Left hindlimb (tissue), 1 donor: ENCODE data around the gene CSRP3.

ENCODE experiments used
- DNase-seq: peaks from one replicate; pipeline ENCODE4 v3.0.0-alpha.2; 2018

CSRP3 gene

DNA sequence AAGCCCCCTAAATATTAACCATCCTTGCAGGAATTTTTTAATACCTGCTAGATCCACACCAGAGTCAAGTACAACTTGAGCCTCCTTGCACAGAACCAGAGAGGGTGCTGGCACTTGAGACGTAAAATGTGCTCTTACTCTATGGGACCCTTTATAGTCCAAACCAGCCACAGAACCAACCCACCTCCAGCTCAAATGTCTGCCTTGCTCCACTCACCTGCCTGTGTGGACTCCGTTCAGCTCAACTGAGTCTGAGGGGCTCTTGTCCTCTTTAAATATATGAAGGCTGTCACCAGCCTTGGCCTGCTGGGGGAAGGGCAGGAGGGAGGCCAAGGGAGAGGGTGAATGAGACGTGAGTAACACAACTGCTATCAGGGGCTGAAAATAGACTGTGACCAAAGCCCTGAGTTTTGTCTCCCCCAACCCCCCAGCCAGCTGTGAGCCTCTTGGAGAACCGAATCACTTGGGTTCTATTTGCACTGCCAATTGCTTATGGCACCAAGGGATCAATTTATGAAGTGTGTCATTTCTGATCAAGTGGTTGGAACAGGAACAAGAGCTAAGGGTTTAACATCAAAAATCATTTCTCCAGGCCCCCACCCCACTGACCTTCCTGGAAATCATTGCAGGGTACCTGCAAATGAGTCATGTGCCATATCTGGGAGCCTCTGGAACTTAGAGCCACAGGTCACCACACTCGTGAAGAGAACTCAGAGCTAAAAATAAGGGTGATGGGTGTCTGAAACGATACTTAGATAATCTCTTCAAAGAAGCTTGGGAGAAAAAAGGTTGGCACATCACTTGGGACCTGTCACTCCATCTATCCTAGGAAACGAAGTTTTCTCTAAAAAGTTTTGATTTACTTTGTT, at the start of gene CSRP3:
TSS of gene CSRP3 (minus strand) at position 247 of the 869 bp plus-strand sequence. CDS start 9,535 bp downstream, outside the sequence.
- DNase-seq = no peak

DNA sequence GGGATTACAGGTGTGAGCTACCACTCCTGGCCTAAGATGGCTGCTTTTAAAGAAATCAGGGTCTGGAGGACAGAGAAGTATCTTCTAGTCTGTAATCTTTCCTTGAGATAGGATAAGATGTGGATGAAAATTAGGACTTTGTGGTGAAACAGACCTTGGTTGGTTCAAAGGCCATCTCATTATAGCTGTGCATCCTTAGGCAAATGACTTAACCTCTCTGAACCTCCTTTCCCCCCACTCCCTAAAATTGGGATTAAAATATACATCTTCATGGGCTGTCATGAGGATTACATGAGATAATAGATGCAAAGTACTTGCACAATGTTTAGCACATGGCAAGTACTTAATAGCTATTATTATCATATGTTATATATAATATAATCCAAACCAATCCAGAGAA, 49.8 kb upstream of the CSRP3 start:
- DNase-seq = no peak

DNA sequence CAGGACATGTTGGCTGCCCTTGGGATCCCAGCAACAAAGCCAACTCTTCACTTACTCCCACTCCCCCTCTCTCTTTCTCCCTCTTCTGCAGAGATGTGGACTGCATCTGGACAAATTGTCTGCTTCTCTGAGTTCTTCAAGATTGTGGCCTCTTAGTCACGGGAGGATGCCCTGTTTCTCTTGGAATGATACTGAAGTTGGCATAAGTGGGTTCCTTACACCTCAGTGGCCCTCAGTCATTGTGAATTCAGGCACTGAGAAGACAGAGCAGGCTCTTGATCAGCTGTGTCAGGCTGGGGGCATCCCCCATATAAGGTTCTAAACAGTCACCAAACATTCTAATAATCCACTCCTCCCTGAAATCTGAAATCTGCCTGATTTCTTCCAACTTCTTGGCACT, 45.0 kb upstream of the CSRP3 start:
- DNase-seq = no peak

DNA sequence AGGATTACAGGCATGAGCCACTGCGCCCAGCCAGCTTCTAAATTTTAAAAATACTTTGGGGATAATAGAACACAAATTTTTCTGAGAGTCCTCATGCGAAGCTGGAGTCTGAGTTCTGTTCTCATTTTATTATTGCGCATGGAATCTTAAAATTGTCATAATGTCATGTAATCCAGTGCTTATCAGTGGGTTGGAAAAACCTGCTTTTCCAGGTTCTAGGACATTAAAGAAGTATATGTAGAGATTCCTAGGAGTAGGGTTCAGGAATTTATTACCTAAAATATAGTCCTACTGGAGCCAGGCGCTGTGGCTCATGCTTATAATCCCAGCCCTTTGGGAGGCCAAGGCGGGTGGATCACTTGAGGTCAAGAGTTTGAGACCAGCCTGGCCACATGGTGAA, 43.6 kb upstream of the CSRP3 start:
- DNase-seq = no peak

DNA sequence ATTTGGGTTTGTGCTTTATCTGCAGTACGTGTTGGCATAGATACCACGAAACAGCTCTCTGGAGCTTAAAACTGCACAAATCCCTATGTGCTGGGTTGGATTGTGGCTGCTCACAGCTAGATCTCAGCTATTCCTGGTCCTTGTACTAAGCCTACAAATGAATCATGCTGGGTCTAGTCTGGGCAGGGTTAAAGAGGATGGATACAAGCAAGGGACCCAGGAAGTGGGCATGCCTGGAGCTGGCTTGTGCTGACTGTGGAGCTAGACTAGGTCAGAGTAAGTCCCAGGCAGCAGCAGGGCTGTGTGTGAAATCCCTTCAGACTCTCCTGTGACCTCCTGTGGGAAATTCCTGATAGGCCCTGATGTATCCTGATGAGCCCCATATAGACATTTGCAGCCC, 42.8 kb upstream of the CSRP3 start:
- DNase-seq = no peak

DNA sequence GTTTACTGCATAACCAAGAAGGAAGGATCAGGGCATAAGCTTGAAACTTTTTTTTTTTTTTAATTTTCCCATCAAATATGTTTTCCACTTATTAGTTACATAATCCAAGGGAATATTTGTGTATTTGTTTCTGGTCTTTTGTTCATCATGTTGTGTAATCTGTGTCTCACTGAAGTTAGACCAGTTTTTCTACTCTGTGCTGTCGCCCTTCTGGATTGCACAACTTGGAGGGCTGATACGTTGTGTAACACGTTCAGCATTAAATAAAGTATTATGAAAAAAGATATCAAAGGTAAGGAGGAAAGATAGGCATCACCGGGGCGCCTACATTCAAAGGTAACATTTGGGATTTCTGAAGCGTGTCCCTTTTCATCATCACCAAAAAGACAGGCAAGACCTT, 42.3 kb upstream of the CSRP3 start:
- no peak for DNase-seq

DNA sequence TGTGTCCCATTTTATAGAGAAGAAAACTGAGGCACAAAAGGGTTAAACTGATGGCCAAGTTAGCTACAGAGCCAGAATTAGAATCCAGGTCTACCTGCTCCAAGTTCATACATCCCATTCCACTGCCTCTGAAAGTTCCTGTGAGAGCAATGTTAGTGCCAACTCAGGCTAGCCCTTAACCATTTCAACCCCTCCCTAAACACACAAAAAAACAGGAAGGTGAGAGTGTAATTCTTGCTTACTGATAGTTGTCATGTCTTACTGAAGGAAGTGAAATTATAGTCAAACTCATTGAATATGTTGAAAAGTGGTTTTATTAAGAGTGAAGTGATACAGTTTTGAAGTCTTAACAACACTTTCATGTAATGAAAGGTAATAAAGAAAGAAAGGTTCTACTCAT, 41.8 kb upstream of the CSRP3 start:
- DNase-seq = no peak

DNA sequence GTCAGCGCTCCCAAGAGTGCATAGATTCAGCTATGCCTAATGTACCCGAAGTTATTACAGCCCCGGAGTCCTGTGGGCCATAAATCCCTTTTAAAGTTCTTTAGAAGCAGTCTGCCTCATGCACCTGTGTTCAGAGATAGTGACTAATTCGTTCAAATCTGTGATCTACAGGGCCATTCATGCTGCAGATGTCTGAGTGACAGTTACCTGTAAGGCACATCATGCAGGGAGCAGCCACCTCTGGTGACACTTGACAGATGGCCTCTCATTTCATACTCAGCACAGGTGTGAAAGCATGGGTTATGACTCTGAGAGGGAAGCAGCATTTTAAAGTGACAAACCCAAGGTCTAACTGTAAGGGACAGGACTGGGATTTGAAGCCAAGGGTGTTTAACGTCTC, 41.4 kb upstream of the CSRP3 start:
- DNase-seq = no peak

DNA sequence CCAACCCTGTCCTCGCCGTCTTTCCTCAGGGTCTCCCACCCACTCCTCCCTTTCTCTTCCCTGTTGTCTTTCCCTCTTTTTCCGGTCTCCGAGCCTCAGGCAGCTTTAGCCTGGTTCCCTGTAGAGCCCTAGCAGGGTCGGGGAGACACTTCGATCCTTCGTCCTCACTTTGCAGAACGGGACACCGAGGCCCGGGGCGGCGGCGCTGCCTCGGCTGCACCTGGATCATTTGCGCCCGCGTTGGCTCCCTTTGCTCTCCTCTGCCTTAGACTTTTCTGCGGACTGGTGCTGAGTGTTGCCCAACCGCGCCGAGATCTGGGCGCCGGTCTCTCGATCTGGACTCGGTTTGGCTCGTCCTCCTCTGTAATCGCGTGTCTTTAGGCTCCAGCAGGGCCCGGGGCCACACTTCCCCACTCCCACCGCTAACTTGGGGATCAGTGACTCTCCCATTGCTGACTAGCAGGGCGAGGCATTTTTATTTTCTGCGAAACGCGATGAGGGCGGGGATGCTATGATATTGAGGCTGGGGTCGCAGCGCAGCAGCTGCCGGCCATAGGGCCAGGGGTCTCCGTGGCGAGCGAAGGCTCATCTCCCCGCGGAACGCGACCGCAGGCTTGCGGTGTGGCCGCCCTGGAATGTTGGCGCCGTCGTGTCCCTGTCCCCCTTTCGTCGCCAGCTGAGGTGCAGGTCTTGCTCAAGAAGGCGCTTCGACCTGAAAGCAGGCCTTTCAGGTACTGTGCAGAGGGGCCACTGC, 40.6 kb upstream of the CSRP3 start:
- DNase-seq = no peak

DNA sequence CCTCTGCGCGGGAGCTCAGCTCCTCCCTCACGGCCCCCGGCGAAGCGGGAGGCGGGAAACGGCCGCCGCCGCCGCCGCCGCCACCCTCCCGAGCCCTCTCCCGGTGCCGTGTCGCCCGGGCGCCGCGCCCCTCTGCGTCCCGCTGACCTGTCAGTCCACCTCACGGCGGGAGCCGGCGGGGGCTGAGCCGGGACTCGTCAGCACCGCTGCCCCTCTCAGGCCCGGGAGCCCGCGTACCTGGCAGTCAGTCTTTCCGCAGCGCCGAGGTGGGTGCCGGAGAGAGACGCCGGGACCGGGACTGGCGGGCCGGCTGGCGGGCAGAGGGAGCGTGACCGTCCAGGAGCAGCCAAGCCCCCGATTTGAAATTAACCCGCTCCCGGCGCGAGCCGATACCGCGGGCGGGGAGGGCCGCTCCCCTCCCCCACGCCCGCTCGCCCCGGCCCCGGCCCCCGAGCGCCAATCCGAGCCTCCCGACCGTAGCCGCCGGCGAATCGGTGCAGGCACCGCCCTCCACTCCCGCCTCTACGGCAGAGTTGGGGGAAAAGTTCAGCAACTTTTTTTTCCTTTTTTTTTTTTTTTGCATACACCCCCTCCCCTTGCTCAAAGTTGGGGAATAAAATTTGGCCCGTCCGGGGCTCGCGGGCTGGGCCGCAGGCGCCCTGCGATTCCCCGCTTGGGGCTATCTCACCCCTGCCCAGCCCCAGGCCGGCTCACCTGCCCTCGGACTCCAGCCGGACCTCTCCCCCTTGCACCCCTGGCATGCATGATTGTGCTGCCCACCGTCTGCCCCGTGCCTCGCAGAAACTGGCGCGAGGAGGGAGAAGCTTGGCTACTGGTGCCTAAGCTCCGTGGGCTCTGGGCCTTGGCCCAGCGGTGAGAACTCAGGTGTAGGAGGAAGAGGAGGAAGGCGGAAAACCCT, 39.7 kb upstream of the CSRP3 start:
- DNase-seq = peak; percentile 52

DNA sequence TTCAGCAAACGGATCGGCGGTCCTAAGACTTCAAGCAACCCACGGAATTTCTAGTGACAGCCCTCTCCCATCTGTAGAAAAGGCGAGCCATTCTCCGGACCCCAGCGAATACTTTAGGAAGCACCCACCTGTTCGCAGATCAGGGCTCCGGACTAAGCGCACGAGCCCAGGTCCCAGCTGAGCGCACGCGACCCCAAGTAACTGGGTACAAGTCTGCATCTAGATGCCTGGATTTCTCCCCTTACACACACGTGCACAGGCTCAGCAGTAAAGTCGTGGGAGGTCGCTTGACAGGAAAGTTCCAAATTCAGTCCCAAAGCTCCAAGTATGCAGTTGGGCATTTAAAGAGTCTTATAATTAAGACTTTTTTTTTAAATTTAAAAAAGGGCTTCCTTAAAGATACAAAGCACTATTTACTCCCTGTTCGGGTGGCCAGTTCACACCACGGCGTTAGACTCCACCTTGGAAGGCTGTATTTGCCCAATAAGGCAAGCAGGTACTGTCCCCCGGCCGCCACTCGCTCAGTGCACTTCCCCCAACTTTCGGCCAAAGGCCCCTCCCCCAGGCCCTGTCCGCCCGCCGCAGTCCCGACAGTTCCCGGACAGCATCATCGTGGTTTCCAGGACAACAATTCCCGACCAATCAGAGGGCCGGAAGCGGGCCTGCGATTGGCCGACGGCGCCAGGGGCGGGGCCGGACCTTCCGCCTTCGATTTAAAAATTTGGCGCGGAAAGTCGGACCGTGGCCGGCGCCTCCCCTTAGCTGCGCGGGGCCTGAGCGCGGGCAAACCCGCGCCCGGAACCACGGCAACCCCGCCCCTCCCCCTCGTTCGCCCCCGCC, 38.9 kb upstream of the CSRP3 start, which contains the start of gene E2F8:
TSS of gene E2F8 (minus strand) at position 526 of the 840 bp plus-strand sequence. CDS start 824 bp downstream, outside the sequence.
- peak; percentile 96 for DNase-seq

DNA sequence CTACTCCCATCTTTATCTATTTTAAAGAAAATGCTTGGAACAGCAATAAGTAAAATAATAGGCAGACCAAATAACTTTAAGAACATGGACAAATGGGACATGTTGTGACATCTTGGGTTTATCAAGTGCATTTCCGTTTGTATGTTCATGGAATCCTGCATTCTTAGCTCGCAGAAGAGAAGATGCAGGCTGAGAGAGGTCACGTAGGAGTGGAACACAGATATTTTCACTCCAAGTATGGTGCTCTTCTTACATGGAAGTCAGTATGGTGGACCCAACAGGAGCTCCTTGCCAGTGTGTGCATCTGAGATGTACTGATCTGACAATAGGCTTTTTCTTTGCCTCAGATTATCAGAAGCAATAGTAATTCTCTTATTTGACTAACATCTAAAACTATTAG, 37.3 kb upstream of the CSRP3 start:
- no peak for DNase-seq

DNA sequence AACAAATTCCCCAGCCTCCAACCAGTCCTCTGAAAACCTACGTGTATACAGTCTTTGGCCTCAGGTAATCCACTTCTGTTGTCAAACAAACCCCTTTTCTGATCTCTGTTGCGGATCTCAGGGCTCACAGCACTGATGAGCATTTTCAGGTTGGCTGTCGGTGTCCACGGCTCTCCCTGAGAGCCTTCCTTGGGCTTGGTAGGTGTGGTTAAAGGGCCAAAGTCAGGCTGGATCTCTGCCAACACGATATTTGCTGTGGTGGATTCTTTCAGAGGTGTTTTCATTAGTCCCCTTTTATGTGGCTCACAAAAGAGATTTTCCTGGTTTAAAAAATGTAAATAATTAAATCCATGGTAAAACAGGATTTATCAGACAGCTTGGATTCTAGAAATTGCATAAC, 36.0 kb upstream of the CSRP3 start:
- no peak for DNase-seq

DNA sequence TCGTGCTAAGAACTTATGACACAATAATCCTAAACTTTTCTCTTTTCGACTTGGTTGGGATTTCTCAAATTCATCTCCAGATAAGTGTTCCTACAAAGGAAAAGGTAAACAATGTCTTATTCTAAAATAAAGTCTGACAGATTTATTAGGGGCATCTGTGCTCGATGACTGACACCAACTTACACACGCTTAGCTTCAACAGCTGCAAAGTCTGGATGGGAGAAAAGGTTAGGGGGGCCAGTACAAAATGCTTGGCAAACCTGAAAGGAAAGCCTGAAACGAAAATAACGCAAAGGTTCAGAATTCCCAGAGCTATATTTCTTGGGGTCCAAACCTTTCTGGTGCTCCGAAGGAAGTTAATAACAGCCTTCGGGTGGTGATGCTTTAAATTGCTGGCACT, 35.6 kb upstream of the CSRP3 start:
- DNase-seq = no peak

DNA sequence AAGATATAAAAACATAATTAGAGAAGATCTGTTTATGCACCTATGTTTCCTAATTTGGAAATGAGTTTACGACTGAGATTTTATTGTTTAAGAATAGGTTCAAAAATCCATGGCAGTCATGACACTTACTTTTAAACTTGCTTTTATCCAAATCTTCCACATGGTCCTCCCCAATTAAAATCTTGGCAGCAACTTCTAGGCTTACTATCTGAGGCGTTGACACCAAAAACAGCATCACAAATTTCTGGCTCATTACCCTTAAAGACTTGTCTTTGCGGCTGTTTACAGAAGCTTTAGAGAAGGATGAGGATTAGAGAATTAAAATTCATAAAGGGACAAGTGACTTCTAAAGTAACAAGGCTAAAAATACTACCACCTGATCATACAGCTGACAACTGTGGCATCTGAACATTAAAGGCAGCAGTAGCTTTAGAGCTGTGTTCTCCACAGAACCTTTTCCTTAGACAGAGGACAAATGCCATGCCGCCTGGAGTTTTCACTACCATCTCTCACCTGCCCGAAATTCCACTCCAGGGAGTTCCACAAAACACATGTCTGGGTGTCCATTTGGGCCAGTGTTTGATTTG, 32.5 kb upstream of the CSRP3 start:
- no peak for DNase-seq

DNA sequence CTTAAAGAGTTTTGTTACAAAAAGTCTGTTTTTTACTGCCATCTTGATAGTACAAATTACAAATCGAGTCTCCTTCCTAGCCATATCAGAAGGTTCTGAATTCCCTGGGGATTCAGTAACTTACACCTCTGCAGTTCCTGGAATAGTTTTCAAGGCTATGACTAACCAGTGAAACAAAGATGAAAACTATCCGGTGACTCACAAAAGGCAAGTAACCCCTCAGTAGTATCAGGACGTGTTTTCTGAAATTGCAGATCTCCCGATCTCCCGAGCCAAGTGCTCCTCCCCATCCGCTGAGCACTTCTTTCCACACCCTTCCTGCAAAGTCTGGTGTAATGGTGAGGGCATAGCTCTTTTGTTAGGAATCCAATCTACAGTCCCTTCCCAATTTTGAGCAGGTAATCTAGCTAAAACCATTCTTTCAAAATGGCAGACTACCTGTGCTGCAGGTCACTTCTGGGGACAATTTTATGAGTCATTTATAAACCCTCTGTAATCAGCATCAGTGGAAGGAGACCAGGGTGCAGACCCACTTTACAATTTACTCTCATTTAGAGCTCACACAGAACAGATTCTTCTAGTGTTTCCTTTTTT, 31.2 kb upstream of the CSRP3 start:
- no peak for DNase-seq

DNA sequence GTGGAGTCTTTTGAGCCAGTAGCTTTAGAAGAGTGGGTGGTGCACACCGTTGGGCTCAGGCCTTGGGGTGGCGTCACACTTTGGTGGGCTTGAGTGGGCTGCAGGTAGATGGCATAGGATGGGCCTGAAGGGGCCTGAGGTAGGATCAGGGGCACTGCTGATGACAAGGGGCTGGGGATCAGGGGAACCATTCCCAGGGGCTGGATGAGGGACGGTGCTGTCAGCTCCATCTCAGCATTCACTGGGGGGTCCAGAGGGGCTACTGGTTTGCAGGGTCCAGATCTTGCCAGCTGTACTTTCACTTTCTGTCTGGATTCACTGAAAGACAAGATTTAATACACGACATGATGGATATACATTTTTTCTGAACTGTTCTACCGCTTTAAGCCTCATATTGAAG, 27.9 kb upstream of the CSRP3 start:
- no peak for DNase-seq

DNA sequence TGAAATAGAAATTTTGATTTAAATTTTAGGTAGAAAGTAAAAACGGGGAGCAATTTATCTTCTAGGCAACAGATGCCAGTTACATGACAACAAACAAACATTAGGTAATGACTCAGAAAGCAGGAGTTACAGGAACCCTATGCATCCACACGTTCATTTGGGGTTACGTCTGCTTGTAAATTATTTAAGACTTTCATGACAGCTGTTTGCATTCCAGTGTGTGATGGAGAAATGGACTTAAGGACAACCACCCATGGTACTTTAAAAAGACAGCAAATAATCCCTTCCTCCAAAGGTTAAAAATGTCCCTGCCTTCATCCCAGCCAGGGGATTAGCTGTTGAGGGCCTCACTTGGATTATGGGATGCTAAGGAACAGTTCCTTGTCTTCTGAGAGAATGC, 27.2 kb upstream of the CSRP3 start:
- DNase-seq = no peak

DNA sequence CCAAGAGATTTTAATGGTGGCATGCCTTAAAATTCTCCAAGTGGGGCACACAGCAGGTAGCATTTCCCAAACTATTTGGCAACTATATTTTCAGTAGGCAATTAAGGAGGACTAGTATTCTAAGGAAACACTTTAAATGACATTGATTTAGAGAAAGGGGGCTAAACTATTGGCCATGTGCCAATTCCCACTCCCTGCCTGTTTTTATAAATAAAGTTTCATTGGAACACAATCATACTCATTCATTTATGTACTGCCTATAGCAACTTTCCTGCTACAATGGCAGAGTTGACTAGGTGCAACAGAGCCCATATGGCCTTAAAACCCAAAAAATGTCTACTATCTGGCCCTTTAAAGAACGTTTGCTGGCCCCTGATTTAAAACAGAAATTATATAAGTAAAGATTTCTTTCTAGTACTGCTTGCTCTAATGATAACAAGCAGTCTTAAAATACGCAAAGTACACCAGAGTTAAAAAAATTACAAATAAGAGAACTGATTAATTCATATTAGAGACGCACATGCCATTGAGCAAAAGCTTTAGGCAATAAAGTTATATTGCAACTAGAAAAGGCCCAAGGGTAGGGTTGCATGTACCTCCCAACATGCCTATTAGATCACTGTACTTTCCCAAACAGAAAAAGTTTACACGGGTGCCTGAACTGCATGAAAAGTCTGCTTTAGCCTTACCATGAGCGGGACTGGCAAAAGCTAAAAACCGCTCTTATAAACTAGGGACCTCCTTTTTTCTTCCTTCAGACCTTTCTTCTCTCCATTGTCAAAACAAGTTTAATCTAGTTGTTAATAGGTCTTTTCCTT, 24.8 kb upstream of the CSRP3 start:
- DNase-seq = no peak

DNA sequence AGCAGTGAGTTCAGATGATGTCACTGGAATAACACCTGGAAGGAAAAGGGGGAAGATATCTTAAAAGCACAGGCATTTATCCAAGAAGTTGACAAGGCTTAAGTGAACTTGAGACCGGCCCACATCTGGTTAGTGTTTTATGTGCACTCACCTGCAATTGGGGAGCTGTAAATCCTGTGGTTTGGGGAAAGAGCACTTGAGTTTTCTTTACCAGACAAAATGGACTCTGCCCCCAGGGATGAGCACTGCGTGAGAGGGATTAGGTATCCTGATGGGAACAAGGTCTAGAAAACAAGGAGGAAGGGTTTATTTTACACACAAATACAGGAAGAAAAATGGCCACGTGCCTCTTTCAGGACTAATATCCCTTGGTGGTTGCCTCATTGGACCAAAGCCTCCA, 23.8 kb upstream of the CSRP3 start:
- no peak for DNase-seq
